NCI-H69 (cell line): ENCODE results near the gene ITPRID2.
A peak's percentile ranks its signal among the peaks of the same experiment; 100 is the strongest.
"Not testable (repeated sequence)": the region's sequence is repeated elsewhere in the genome, so short reads cannot be mapped to it uniquely, and the experiment has no call there.

Experiments used
- DNase-seq: peaks from one replicate; lab custom pipeline; 2025; lab: John Stamatoyannopoulos, UW

Gene ITPRID2

DNA sequence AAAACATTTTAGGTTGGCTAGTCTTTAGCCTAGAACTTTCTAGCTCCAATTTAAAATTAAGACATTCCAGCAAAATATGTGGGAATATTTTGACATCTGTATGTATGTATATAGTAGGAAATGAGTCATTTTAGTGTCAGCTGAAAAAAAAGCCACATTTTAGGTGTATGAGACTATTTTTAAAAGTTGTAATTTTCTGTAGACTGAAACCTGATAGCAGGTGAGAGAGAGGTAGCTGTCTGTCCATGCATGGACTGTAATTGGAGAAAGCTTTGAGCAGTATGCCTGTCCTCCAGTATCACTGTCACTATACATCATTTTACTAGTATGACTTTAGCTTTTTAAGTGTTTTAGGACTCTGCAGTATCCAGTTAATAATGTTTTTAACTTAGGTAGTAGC, 68.0 kb downstream of the ITPRID2 start:
- DNase-seq: no peak

DNA sequence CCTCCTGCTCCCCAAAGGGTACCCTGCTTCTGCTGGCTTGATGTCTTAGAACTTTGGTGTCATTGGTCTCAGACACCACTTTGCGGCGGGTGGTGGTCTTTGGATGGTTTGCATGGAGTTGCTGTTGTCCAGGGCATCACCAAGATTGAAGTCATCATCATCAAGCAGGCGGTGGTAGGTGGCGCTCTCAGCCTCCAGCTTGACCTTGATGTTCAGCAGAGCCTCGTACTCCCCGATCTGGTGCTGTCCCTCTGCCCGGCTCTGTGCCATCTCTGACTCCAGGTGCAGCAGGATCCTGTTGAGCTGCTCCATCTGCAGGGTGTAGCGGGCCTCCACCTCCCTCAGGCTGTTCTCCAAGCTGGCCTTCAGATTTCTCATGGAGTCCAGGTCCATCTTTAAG, 69.6 kb downstream of the ITPRID2 start:
- DNase-seq: not testable (repeated sequence)

DNA sequence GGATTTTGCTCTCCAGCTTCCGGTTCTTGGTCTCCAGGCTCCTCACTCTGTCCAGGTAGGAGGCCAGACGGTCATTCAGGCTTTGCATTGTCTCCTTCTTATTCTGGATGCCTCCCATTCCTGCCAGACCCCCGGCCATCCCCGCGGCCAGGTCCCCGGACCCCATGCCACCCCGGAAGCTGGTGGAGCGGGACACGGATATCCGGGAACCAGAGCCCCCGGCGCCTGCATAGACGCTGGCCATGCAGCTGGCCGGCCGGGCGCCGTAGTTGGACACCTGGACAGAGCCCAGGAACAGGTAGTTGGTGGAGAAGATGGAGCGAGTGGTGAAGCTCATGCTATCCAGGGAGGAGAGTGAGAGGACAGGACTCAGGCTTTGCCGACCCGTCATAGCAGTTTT, 70.6 kb downstream of the ITPRID2 start:
- DNase-seq: no peak

- DNase-seq: no peak
Observed at GRCh38 chr2:181970160-181970794, 78.7 kb downstream of the ITPRID2 start.

DNA sequence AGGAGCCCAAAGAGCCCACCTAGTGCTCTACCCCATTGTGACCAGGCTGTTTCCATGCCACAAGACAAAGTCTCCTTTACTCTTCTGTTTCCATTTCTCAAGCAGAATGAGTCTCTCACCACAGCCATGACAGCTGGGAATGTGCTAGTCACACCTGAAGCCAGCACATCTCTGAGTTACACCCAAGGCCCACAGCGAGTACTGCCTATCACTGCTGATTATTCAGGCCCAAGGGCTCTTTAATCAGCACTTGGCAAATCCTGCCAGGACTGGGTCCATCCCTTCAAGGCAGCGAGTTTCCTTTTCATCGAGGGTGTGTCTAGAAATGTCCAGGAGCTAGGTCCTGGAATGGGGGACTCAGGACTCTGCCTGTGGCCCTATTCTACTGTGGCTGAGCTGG, 79.5 kb downstream of the ITPRID2 start:
- DNase-seq: no peak

DNA sequence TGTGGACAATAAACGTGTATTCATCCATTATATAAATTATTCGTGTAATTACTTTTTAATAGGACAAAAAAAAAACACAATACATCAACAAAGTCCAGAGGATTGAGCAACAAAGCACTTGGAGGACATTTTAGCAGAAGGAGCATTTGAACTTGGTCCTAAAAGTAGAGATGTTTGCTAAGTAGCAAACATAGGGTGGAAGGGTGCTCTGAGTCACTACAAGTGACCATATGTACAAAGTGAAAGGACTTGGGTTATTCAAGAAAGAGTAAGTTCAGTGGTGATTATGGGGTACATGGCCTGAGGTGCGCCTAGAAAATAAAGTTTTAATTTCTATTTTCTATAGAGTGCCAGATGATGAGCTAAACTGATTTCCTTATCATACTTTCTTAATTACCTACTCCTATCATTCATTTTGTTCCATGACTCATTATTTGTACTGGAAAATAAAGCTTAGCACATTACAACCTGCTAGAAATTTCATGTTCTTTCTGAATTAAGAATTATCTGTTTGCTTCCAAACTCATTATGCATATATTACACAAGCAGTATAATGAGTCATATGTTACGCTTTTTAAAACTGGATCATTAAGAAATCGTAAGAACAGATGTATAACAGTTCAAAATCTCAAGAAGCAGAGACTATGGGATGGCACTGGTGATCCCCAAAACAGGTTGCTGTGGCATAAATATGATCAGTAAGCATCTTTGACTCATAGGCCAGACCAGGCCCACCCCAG, 81.1 kb downstream of the ITPRID2 start:
- no peak for DNase-seq

- peak; percentile 7 for DNase-seq
Observed at GRCh38 chr2:181973171-181973783, 81.7 kb downstream of the ITPRID2 start.

- DNase-seq: no peak
Observed at GRCh38 chr2:181977661-181978350, 86.3 kb downstream of the ITPRID2 start.

DNA sequence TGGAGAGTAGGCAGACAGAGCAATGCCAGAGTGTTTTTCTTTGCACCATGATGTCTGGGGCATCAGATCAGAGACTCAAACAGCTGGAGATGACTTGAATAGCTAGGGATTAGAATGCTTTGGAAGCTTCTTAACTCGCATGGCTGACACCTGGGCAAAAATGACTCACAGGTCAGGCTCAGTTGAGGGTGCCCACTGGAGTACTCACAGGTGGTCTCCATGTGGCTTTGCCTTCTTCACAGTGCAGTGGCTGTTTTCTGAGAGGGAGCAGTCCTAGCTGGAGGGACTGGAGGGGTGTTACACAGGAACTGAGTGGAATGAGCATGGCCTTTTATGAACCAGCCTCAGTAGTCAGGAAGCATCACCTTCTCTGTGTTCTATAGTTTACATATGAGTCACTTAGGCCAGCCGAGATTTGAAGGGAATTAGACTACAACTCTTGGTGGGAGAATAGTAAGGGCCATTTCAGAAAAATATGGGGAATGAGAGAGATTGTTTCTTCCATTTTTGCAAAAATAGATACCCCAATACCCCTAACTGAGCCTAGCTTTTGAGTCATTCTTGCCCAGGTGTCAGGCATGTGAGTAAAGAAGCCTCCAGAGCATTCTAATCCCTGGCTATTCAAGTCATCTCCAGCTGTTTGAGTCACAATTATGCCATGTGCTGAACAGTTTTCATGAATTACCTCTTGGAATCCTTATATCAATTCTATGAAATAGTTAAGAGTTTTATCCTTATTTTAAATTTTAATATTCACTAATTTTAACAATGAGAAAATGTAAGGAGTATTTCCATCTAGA, 87.0 kb downstream of the ITPRID2 start:
- DNase-seq: no peak
